HepG2 (cell line): Measurements from ENCODE around the gene RPL6. TPM values are rescaled to one million over a fixed set of nuclear protein-coding genes. Genes with fewer than 3 reads are reported as not detected.

Experiments
- ATF7-NPFF ChIP-seq: sonication (generic); formaldehyde crosslinking; IDR thresholded peaks from 2 replicates; pipeline ENCODE4 v1.8.1; 2023; ENCODE audit warnings: mild to moderate bottlenecking, low read depth, missing genetic modification reagents, moderate library complexity
- EED ChIP-seq: sonication (generic); formaldehyde crosslinking; IDR thresholded peaks from 2 replicates; pipeline ENCODE4 v1.5.0; 2020; ENCODE audit warnings: mild to moderate bottlenecking, missing genetic modification reagents
- ETV6 ChIP-seq: sonication (generic); formaldehyde crosslinking; conservative IDR thresholded peaks from 2 replicates; pipeline ENCODE4 v1.4.0; 2020; ENCODE audit warnings: missing genetic modification reagents
- NBN ChIP-seq: fragments of 450-650 bp; conservative IDR thresholded peaks from 2 replicates; pipeline ENCODE4 v1.6.1; 2017
- SALL2 ChIP-seq: sonication (generic); formaldehyde crosslinking; IDR thresholded peaks from 2 replicates; pipeline ENCODE4 v1.8.1; 2023; ENCODE audit warnings: mild to moderate bottlenecking, missing genetic modification reagents, inconsistent platforms
- SMC3 ChIP-seq: IDR thresholded peaks from 2 replicates; pipeline ENCODE4 v1.6.1; 2011; ENCODE audit warnings: low read length, improper control_type of control experiment
- SSRP1 ChIP-seq: IDR thresholded peaks from 2 replicates; pipeline ENCODE4 v1.6.1; 2016; ENCODE audit warnings: control low read depth
- XRCC5 ChIP-seq: fragments of 200-400 bp; formaldehyde crosslinking; optimal IDR thresholded peaks from 2 replicates; pipeline ENCODE3; 2017; ENCODE audit warnings: mild to moderate bottlenecking, low read length
- ZNF746 ChIP-seq: sonication (generic); formaldehyde crosslinking; IDR thresholded peaks from 2 replicates; pipeline ENCODE4 v1.8.0; 2022; ENCODE audit warnings: mild to moderate bottlenecking, missing genetic modification reagents
- polyA plus RNA-seq, 8 experiments: library from polyadenylated mRNA; depleted of rRNA in 3 of 8; stranded (reverse) in 7 of 8; unstranded in 1 of 8; fragments of >200 nt; fragmentation: Illumina TruSeq in 4 of 8; extraction: Trizol in 4 of 8; gene quantifications; 2 replicates each; pipeline versions ENCODE4 v1.2.1 to v1.2.3, GENCODE V29; 2011 to 2016; ENCODE audit warnings: low read depth in 4 of 8, missing spikeins in 1 of 8, mixed read lengths in 1 of 8; ENCODE audit not compliant: insufficient read depth in 1 of 8
- total RNA-seq, 5 experiments: library from RNA; depleted of rRNA; stranded (reverse); fragments of >200 nt; fragmentation: Illumina TruSeq; extraction: Trizol; gene quantifications; 2 replicates each; pipeline ENCODE4 v1.2.3, GENCODE V29; 2016; ENCODE audit warnings: low read depth in 1 of 5
- TF ChIP-seq, protein P1 (sequence below): sonication (generic); formaldehyde crosslinking; conservative IDR thresholded peaks from 2 replicates; pipeline ENCODE4 v1.4.0; 2020; ENCODE audit warnings: mild to moderate bottlenecking, missing genetic modification reagents, moderate library complexity
- TF ChIP-seq, protein P2 (sequence below), 2 experiments: sonication (generic) in 1 of 2; formaldehyde crosslinking in 1 of 2; IDR thresholded peaks; 2 replicates each; pipeline versions ENCODE4 v1.5.1 to v1.6.1; 2011 to 2020; ENCODE audit warnings: borderline replicate concordance in 1 of 2, low read depth in 1 of 2, low read length in 1 of 2, mild to moderate bottlenecking in 1 of 2, missing genetic modification reagents in 1 of 2, moderate library complexity in 1 of 2
- TF ChIP-seq, protein P3 (sequence below): sonication (generic); formaldehyde crosslinking; IDR thresholded peaks from 2 replicates; pipeline ENCODE4 v1.4.0; 2020; ENCODE audit warnings: missing genetic modification reagents, mild to moderate bottlenecking, borderline replicate concordance
- TF ChIP-seq, protein P4 (sequence below): sonication (generic); formaldehyde crosslinking; IDR thresholded peaks from 2 replicates; pipeline ENCODE4 v1.5.1; 2020; ENCODE audit warnings: mild to moderate bottlenecking, missing genetic modification reagents, borderline replicate concordance

Gene RPL6
- total and polyA plus RNA-seq, 2 of the 13 experiments (the other 11 are each of a cell fraction or from before 2014, with no cell fraction given) = 1,551 to 1,719 TPM

DNA sequence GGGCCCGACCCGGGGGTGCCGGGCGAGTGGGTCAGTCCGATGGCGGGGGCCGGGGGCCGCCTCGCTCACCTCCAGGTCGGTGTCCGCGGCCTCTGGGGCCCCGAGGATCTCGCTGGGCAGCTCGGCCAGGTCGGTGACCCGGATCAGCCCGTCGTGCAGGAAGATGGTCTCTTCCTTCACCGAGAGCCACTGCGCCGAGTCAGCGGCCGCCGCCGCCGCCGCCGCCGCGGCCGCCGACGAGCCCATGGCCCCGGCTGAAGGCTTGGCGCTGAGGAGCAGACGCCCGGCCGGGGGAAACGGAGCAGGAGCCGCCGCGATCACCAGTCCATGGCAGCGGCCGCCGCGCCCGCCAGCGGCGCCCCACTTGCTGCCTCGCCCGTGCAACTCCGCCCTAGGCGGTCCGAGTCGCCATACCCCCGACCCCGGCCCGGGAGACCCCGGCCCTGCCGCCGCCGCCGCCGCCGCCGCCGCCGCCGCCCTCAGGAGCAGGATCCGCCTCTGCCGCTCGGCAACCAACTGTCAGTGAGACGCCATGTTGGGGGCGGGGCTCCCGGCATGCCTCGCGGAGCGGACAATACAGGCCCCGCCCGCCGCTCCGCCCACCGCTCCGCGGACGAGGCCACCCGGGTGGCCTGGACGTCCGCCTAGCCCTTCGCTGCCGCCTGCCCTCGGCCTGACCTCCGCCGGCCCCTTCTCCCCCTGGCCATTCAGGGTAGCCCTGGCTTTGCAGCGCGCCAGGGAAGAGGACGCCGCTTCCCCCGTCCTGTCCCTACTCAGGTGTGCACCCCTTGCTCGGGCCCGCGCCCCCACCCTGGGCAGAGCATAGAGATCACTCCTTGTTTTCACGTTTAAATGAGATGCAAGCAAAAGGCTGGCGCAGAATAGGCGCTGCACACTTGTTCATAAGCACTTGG, 27.3 kb downstream of the RPL6 start, which contains the start of gene HECTD4 (continued):
- TF ChIP-seq EED (CRISPR knock-in tag) = peak; percentile 60; the same call in 1 of the 2 replicates
- TF ChIP-seq SSRP1 = no peak
- peak; percentile 70; the same call in 1 of the 2 replicates for TF ChIP-seq SALL2 (CRISPR knock-in tag)
- TF ChIP-seq ETV6 (CRISPR knock-in tag) = no peak
- no peak for TF ChIP-seq ZNF746
- TF ChIP-seq SMC3 = no peak
- TF ChIP-seq, protein P1, sequence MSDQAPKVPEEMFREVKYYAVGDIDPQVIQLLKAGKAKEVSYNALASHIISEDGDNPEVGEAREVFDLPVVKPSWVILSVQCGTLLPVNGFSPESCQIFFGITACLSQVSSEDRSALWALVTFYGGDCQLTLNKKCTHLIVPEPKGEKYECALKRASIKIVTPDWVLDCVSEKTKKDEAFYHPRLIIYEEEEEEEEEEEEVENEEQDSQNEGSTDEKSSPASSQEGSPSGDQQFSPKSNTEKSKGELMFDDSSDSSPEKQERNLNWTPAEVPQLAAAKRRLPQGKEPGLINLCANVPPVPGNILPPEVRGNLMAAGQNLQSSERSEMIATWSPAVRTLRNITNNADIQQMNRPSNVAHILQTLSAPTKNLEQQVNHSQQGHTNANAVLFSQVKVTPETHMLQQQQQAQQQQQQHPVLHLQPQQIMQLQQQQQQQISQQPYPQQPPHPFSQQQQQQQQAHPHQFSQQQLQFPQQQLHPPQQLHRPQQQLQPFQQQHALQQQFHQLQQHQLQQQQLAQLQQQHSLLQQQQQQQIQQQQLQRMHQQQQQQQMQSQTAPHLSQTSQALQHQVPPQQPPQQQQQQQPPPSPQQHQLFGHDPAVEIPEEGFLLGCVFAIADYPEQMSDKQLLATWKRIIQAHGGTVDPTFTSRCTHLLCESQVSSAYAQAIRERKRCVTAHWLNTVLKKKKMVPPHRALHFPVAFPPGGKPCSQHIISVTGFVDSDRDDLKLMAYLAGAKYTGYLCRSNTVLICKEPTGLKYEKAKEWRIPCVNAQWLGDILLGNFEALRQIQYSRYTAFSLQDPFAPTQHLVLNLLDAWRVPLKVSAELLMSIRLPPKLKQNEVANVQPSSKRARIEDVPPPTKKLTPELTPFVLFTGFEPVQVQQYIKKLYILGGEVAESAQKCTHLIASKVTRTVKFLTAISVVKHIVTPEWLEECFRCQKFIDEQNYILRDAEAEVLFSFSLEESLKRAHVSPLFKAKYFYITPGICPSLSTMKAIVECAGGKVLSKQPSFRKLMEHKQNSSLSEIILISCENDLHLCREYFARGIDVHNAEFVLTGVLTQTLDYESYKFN (CRISPR knock-in tag) = peak; percentile 52; the same call in 1 of the 2 replicates
- no peak for TF ChIP-seq XRCC5
- TF ChIP-seq NBN = no peak
- TF ChIP-seq, protein P2, sequence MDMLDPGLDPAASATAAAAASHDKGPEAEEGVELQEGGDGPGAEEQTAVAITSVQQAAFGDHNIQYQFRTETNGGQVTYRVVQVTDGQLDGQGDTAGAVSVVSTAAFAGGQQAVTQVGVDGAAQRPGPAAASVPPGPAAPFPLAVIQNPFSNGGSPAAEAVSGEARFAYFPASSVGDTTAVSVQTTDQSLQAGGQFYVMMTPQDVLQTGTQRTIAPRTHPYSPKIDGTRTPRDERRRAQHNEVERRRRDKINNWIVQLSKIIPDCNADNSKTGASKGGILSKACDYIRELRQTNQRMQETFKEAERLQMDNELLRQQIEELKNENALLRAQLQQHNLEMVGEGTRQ (IDR thresholded peaks at IDR 0.05; ENCODE audit: low read depth, low read length) = no peak
- TF ChIP-seq, protein P2 (CRISPR knock-in tag; IDR thresholded peaks at IDR 0.05; ENCODE audit: borderline replicate concordance) = no peak
- TF ChIP-seq, protein P3, sequence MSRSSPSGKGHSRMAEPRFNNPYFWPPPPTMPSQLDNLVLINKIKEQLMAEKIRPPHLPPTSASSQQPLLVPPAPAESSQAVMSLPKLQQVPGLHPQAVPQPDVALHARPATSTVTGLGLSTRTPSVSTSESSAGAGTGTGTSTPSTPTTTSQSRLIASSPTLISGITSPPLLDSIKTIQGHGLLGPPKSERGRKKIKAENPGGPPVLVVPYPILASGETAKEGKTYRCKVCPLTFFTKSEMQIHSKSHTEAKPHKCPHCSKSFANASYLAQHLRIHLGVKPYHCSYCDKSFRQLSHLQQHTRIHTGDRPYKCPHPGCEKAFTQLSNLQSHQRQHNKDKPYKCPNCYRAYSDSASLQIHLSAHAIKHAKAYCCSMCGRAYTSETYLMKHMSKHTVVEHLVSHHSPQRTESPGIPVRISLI (CRISPR knock-in tag) = peak; percentile 53; the same call in 1 of the 2 replicates
- peak; percentile 67; the same call in 1 of the 2 replicates for TF ChIP-seq ATF7-NPFF (CRISPR knock-in tag)
- TF ChIP-seq, protein P4, sequence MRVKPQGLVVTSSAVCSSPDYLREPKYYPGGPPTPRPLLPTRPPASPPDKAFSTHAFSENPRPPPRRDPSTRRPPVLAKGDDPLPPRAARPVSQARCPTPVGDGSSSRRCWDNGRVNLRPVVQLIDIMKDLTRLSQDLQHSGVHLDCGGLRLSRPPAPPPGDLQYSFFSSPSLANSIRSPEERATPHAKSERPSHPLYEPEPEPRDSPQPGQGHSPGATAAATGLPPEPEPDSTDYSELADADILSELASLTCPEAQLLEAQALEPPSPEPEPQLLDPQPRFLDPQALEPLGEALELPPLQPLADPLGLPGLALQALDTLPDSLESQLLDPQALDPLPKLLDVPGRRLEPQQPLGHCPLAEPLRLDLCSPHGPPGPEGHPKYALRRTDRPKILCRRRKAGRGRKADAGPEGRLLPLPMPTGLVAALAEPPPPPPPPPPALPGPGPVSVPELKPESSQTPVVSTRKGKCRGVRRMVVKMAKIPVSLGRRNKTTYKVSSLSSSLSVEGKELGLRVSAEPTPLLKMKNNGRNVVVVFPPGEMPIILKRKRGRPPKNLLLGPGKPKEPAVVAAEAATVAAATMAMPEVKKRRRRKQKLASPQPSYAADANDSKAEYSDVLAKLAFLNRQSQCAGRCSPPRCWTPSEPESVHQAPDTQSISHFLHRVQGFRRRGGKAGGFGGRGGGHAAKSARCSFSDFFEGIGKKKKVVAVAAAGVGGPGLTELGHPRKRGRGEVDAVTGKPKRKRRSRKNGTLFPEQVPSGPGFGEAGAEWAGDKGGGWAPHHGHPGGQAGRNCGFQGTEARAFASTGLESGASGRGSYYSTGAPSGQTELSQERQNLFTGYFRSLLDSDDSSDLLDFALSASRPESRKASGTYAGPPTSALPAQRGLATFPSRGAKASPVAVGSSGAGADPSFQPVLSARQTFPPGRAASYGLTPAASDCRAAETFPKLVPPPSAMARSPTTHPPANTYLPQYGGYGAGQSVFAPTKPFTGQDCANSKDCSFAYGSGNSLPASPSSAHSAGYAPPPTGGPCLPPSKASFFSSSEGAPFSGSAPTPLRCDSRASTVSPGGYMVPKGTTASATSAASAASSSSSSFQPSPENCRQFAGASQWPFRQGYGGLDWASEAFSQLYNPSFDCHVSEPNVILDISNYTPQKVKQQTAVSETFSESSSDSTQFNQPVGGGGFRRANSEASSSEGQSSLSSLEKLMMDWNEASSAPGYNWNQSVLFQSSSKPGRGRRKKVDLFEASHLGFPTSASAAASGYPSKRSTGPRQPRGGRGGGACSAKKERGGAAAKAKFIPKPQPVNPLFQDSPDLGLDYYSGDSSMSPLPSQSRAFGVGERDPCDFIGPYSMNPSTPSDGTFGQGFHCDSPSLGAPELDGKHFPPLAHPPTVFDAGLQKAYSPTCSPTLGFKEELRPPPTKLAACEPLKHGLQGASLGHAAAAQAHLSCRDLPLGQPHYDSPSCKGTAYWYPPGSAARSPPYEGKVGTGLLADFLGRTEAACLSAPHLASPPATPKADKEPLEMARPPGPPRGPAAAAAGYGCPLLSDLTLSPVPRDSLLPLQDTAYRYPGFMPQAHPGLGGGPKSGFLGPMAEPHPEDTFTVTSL (CRISPR knock-in tag) = no peak
